ENCODE measurements around the gene MDP1. TPM values are rescaled to one million over a fixed set of nuclear protein-coding genes. Genes with fewer than 3 reads are reported as not detected.

Gene MDP1
- polyA plus RNA-seq, 1 of the 3 experiments (the other 2 are of a cell fraction): 36.7 TPM

- Histone ChIP-seq H3K27ac (ENCODE audit: low read depth in 2 of 2, low read length in 1 of 2) (no peak overlapping the region; a peak in 1 of 4 replicates), H3F3A (replicated peaks; ENCODE audit: insufficient read depth) (peaks cover 11% of the 10 kb centered on the region), H3K4me1 (ENCODE audit: control insufficient read depth in 1 of 2, insufficient read depth in 2 of 2, low read depth in 1 of 2, low read length in 1 of 2) (peaks cover 6 to 15% of the 10 kb centered on the region in 2 experiments), H3K9me2 (no peaks in the 10 kb centered on the region), H3K4me2 (no peak overlapping the region), H3K9ac (no peak overlapping the region), H4K20me1 (ENCODE audit: insufficient read depth) (no peaks in the 10 kb centered on the region), H2AFZ (ENCODE audit: low read depth) (no peak overlapping the region), H3K9me3 (no peaks in the 10 kb centered on the region), H3K36me3 (replicated peaks in 1 of 2; ENCODE audit: control insufficient read depth in 1 of 2, insufficient read depth in 2 of 2, low read length in 1 of 2) (peaks cover 21 to 91% of the 10 kb centered on the region in 2 experiments), H3K79me2 (ENCODE audit: insufficient read depth) (peaks cover 15% of the 10 kb centered on the region), H3K27me3 (ENCODE audit: insufficient read depth) (no peaks in the 10 kb centered on the region), H3K4me3 (ENCODE audit: low read depth in 2 of 2, low read length in 1 of 2) (no peak overlapping the region)
- CTCF ChIA-PET: interaction anchor here (0.8 to 3.8 kb wide), 3 partner anchors 22 to 249 kb away, joined by 3 to 16 read pairs (median 4); partner anchors contain the start of gene IRF9
- POLR2A ChIA-PET: interaction anchor here (1.0 to 3.1 kb wide), 3 partner anchors 11 to 22 kb away, joined by 5 to 21 read pairs (median 6); partner anchors contain the start of genes IRF9, REC8 and TM9SF1
- WGBS (ENCODE audit: low lambda C conversion rate): 94% methylated on average over 10 of the region's 15 CpGs
- DNase-seq: no peak
- no peak for TF ChIP-seq GABPA (IDR thresholded peaks at IDR 0.05; ENCODE audit: low read depth)
- TF ChIP-seq TAF1 (IDR thresholded peaks at IDR 0.05; ENCODE audit: borderline replicate concordance, low read depth, low read length): no peak
- TF ChIP-seq, protein P1, sequence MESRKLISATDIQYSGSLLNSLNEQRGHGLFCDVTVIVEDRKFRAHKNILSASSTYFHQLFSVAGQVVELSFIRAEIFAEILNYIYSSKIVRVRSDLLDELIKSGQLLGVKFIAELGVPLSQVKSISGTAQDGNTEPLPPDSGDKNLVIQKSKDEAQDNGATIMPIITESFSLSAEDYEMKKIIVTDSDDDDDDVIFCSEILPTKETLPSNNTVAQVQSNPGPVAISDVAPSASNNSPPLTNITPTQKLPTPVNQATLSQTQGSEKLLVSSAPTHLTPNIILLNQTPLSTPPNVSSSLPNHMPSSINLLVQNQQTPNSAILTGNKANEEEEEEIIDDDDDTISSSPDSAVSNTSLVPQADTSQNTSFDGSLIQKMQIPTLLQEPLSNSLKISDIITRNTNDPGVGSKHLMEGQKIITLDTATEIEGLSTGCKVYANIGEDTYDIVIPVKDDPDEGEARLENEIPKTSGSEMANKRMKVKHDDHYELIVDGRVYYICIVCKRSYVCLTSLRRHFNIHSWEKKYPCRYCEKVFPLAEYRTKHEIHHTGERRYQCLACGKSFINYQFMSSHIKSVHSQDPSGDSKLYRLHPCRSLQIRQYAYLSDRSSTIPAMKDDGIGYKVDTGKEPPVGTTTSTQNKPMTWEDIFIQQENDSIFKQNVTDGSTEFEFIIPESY (IDR thresholded peaks at IDR 0.05; ENCODE audit: borderline replicate concordance, low read depth): no peak
- no peak for TF ChIP-seq NRF1 (IDR thresholded peaks at IDR 0.05; ENCODE audit: low read depth, low read length)
- TF ChIP-seq POLR2AphosphoS5 (IDR thresholded peaks at IDR 0.05; ENCODE audit: low read depth, low read length): no peak
Measured at GRCh38 chr14:24183014-24183481, 32.8 kb downstream of the MDP1 start.

- Histone ChIP-seq H3F3A (replicated peaks; ENCODE audit: insufficient read depth) (peaks cover 11% of the 10 kb centered on the region), H3K4me1 (ENCODE audit: control insufficient read depth in 1 of 2, insufficient read depth in 2 of 2, low read depth in 1 of 2, low read length in 1 of 2) (peaks cover under 1 to 9% of the 10 kb centered on the region in 2 experiments; a peak in 2 of 4 replicates), H4K20me1 (ENCODE audit: insufficient read depth) (no peaks in the 10 kb centered on the region), H3K27ac (ENCODE audit: low read depth in 2 of 2, low read length in 1 of 2) (no peak overlapping the region; a peak in 1 of 4 replicates), H3K9me3 (no peaks in the 10 kb centered on the region), H3K27me3 (ENCODE audit: insufficient read depth) (no peaks in the 10 kb centered on the region), H3K36me3 (replicated peaks in 1 of 2; ENCODE audit: control insufficient read depth in 1 of 2, insufficient read depth in 2 of 2, low read length in 1 of 2) (peaks cover 21 to 97% of the 10 kb centered on the region in 2 experiments), H3K9ac (no peak overlapping the region), H3K9me2 (no peaks in the 10 kb centered on the region), H3K4me2 (no peak overlapping the region), H3K4me3 (ENCODE audit: low read depth in 2 of 2, low read length in 1 of 2) (no peak overlapping the region), H3K79me2 (ENCODE audit: insufficient read depth) (peaks cover 8% of the 10 kb centered on the region; the same call in 1 of the 2 replicates), H2AFZ (ENCODE audit: low read depth) (no peak overlapping the region)
- ChIA-PET CTCF (interaction anchor here (0.8 to 3.8 kb wide), 4 partner anchors 21 to 249 kb away, joined by 3 to 16 read pairs (median 8); partner anchors contain the start of gene IRF9), POLR2A (interaction anchor here (0.6 to 3.1 kb wide), 4 partner anchors 10 to 24 kb away, joined by 3 to 21 read pairs (median 6); partner anchors contain the start of genes IRF9, REC8 and TM9SF1)
- WGBS (ENCODE audit: low lambda C conversion rate): 93% methylated on average over 12 of the region's 14 CpGs
- TF ChIP-seq MXI1 (IDR thresholded peaks at IDR 0.05; ENCODE audit: low read depth, low read length) (no peak), POLR2AphosphoS5 (IDR thresholded peaks at IDR 0.05; ENCODE audit: low read depth, low read length) (no peak), IRF3 (IDR thresholded peaks at IDR 0.05; ENCODE audit: low read depth, low read length) (no peak), TAF1 (IDR thresholded peaks at IDR 0.05; ENCODE audit: borderline replicate concordance, low read depth, low read length) (no peak), NRF1 (IDR thresholded peaks at IDR 0.05; ENCODE audit: low read depth, low read length) (no peak), ELF1 (IDR thresholded peaks at IDR 0.05) (no peak), USF2 (IDR thresholded peaks at IDR 0.05; ENCODE audit: borderline replicate concordance, low read depth, low read length) (no peak)
- DNase-seq: no peak
Measured at GRCh38 chr14:24182110-24182882, 33.6 kb downstream of the MDP1 start.

All from SK-N-SH (cell line).